Karpas-422 (cell line): ENCODE data around the gene RFC5. TPM values are rescaled to one million over a fixed set of nuclear protein-coding genes. Genes with fewer than 3 reads are reported as not detected.

Source experiments
- DNase-seq: peaks from one replicate; pipeline ENCODE4 v3.0.0-alpha.2; 2015
- H2AFZ ChIP-seq: fragments of 200-600 bp; sonication (generic); 2 replicates; pipeline ENCODE4 v1.6.1; 2014; ENCODE audit warnings: antibody characterized with exemption, low read length, mixed read lengths
- H3K27ac ChIP-seq: fragments of 200-600 bp; sonication (generic); 2 replicates; pipeline ENCODE4 v1.5.1; 2014; ENCODE audit warnings: mild to moderate bottlenecking, low read length, moderate library complexity
- H3K27me3 ChIP-seq: fragments of 200-600 bp; sonication (generic); 2 replicates; pipeline ENCODE4 v1.6.1; 2014; ENCODE audit warnings: low read length, mixed read lengths
- H3K36me3 ChIP-seq: fragments of 200-600 bp; sonication (generic); 2 replicates; pipeline ENCODE4 v1.6.1; 2014; ENCODE audit warnings: low read length, mixed read lengths; ENCODE audit not compliant: insufficient read depth
- H3K4me1 ChIP-seq: fragments of 200-600 bp; sonication (generic); 2 replicates; pipeline ENCODE4 v1.6.1; 2014; ENCODE audit warnings: mild to moderate bottlenecking, low read length, mixed read lengths
- H3K4me2 ChIP-seq: fragments of 200-600 bp; sonication (generic); 2 replicates; pipeline ENCODE4 v1.6.1; 2014; ENCODE audit warnings: low read length, low read depth, mild to moderate bottlenecking; ENCODE audit not compliant: poor library complexity, severe bottlenecking
- H3K4me3 ChIP-seq: fragments of 200-600 bp; sonication (generic); 2 replicates; pipeline ENCODE4 v1.5.1; 2014; ENCODE audit warnings: mild to moderate bottlenecking, antibody characterized with exemption, low read length, mixed read lengths
- H3K79me2 ChIP-seq: fragments of 200-600 bp; sonication (generic); 2 replicates; pipeline ENCODE4 v1.6.1; 2014; ENCODE audit warnings: mild to moderate bottlenecking, low read length, mixed read lengths
- H3K9ac ChIP-seq: fragments of 200-600 bp; sonication (generic); 2 replicates; pipeline ENCODE4 v1.6.0; 2014; ENCODE audit warnings: low read length
- H3K9me2 ChIP-seq: fragments of 200-600 bp; sonication (generic), shearing (Covaris generic); replicated peaks from 2 replicates; pipeline ENCODE4 v1.6.0; 2014; ENCODE audit warnings: mild to moderate bottlenecking, low read length, moderate library complexity; ENCODE audit not compliant: insufficient read depth
- H3K9me3 ChIP-seq: fragments of 300-700, 200-600 bp; sonication (generic); 2 replicates; pipeline ENCODE4 v1.6.1; 2014; ENCODE audit warnings: low read length, mixed read lengths
- H4K20me1 ChIP-seq: fragments of 200-600 bp; sonication (generic); 2 replicates; pipeline ENCODE4 v1.6.1; 2014; ENCODE audit warnings: mild to moderate bottlenecking, antibody characterized with exemption, low read length, low read depth; ENCODE audit not compliant: insufficient read depth
- total RNA-seq: library from RNA; depleted of rRNA; stranded (reverse); fragments of >200 nt; shearing (Covaris generic); gene quantifications from 2 replicates; pipeline ENCODE4 v1.2.3, GENCODE V29; 2014; ENCODE audit warnings: low replicate concordance

Gene RFC5
- total RNA-seq, 1 experiment from 2014 or later: 28.7 TPM

DNA sequence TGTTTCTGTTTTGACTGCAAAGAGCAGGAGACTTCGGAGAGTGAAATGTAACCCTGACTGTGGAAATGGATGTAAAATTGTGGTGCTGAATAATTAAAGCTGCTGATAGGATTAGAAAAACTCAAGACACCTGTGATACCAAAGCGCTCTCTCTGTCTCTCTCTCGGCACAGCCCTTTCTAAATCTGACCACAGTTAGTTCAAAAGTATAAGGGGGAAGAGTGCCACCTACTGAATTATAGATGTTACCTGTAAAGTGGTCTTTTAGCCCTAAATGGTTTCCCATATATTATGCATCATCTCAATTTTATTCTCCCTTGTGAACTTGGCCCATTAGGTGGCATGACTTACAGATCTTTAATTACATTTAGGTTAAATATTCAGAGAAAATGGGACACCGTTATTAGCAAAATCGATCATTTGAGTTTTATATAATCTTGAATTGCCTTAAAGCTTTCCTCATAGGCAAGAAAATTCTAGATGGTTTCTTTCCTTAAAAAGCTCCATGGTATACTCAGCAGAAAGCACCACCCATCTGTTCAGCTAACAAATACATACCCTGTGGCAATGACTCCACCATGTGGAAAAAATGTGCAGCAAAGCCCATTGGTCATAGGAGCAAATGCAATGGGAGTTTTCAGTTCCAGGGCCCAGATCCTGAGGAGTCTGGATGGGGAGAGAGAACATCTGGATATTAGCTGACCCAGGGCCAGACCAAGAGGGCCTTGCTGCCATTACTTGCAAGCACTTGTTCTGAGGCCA lies 18.1 kb downstream of the RFC5 start:
- no peaks in the 10 kb centered on the region for H3K9me3 ChIP-seq
- H3K36me3 ChIP-seq: peaks cover 23% of the 10 kb centered on the region; the same call in 1 of the 2 replicates
- H3K9ac ChIP-seq: 0 out of 2 replicates have a peak overlapping the region, but pooled peaks have one; percentile 5
- no peaks in the 10 kb centered on the region for H3K9me2 ChIP-seq
- no peaks in the 10 kb centered on the region for H3K79me2 ChIP-seq
- H4K20me1 ChIP-seq: no peaks in the 10 kb centered on the region
- H3K4me2 ChIP-seq: peak overlapping the region; percentile 61
- no peaks in the 10 kb centered on the region for H3K27me3 ChIP-seq
- no peak for DNase-seq
- no peak overlapping the region for H2AFZ ChIP-seq
- peak overlapping the region; percentile 65 for H3K27ac ChIP-seq
- peak overlapping the region; percentile 10; the same call in 1 of the 2 replicates for H3K4me3 ChIP-seq
- peaks cover 27% of the 10 kb centered on the region for H3K4me1 ChIP-seq

DNA sequence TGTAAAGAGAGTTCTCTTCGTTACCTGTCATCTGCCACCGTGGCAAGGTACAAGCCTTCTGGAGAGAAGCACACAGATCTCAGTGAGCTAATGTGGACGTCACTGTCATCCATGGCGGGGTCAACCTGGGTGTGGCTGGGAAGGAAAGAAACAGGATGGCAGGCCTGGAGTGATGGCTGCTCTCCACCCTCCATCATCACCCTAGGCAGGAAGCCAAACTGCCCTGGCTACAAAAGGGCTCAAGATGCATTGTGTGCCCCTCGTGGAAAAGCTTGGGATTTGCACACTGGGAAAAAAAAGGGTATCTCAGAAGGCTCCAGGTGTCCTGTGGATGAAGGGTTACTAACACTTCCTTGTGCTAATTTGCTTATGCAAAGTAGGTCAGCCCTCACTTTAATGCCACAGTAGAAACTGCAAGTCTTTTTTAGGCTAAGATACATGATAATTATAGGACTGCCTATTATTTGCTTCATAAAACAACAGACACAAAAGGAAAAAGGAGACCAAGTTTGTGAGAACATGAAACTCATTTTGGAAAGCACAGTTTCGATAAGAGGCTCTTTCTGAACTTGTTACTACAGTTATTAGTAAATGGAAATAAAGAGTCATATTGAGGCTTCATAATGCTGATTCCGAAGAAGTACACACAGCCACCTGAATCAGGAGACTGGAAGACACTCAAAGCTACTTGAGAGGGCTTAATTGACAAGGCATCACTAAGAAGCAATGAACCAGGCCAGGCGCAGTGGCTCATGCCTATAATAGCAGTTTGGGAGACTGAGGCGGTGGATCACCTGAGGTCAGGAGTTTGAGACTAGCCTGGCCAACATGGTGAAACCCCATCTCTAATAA lies 18.9 kb downstream of the RFC5 start:
- H3K36me3 ChIP-seq: peaks cover 16% of the 10 kb centered on the region; the same call in 1 of the 2 replicates
- peak overlapping the region; percentile 65 for H3K27ac ChIP-seq
- peak overlapping the region; percentile 10 for H3K4me3 ChIP-seq
- H4K20me1 ChIP-seq: no peaks in the 10 kb centered on the region
- peaks cover 27% of the 10 kb centered on the region for H3K4me1 ChIP-seq
- no peaks in the 10 kb centered on the region for H3K9me2 ChIP-seq
- DNase-seq: peak; percentile 63
- H3K9ac ChIP-seq: 0 out of 2 replicates have a peak overlapping the region, but pooled peaks have one; percentile 5
- no peak overlapping the region for H2AFZ ChIP-seq
- no peaks in the 10 kb centered on the region for H3K79me2 ChIP-seq
- H3K27me3 ChIP-seq: no peaks in the 10 kb centered on the region
- no peaks in the 10 kb centered on the region for H3K9me3 ChIP-seq
- peak overlapping the region; percentile 61 for H3K4me2 ChIP-seq

DNA sequence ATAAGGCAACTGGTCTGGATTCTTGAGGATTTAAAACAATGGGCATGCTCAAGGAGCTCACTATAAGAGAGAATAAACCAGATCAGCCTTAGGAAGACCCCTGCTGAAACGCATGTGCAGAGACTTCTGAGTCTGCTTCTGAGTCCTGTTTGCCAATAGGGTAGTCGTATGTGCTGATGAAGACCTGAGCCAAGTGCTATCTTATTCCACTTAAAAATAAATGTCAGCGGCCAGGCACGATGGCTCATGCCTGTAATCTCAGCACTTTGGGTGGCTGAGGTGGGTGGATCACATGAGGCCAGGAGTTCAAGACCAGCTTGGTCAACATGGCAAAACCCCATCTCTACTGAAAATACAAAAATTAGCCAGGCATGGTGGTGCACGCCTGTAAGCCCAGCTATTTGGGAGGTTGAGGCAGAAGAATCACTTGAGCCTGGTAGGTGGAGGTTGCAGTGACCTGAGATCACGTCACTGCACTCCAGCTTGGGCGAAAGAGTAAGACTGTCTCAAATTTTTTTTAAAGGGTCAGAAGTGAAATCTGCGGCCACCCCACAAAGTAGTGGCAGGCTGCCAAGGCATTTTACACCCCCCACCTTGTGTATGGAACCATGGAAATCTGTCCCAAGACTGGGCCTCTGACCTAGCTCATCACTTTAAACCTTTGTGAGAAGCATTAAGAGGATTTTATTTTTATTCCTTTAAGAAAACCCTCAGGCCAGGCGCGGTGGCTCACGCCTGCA lies 20.3 kb downstream of the RFC5 start:
- Histone ChIP-seq H3K9ac (no peak overlapping the region), H3K36me3 (peaks cover 10% of the 10 kb centered on the region; the same call in 1 of the 2 replicates), H3K9me2 (no peaks in the 10 kb centered on the region), H3K27me3 (no peaks in the 10 kb centered on the region), H2AFZ (no peak overlapping the region), H3K27ac (no peak overlapping the region), H3K4me1 (peaks cover 27% of the 10 kb centered on the region), H3K4me3 (no peak overlapping the region), H4K20me1 (no peaks in the 10 kb centered on the region), H3K4me2 (no peak overlapping the region), H3K79me2 (no peaks in the 10 kb centered on the region), H3K9me3 (no peaks in the 10 kb centered on the region)
- no peak for DNase-seq

DNA sequence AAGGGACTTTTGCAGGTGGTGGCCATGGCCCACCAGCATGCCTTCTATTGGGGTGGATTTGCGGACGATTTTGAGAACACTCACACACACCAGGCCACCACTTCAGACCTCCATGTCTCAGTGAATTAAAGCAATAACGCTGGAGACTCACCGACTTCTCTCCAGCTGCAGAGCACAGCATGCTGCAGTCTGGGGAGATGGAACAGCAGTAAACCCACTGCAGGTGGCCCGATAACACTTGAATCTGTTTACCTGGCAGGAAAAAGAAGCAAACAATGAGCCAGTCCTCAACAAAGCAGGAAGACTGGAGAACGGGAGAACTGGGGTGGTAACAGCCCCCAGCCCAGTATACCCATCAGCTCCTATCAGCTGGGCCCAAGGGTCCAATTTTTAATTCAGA lies 21.6 kb downstream of the RFC5 start:
- Histone ChIP-seq H2AFZ (no peak overlapping the region), H3K79me2 (no peaks in the 10 kb centered on the region), H3K36me3 (peaks cover 3% of the 10 kb centered on the region; the same call in 1 of the 2 replicates), H3K9me2 (no peaks in the 10 kb centered on the region), H4K20me1 (no peaks in the 10 kb centered on the region), H3K9ac (no peak overlapping the region), H3K4me3 (no peak overlapping the region), H3K27ac (no peak overlapping the region), H3K4me2 (no peak overlapping the region), H3K9me3 (no peaks in the 10 kb centered on the region), H3K4me1 (peaks cover 27% of the 10 kb centered on the region), H3K27me3 (no peaks in the 10 kb centered on the region)
- no peak for DNase-seq

DNA sequence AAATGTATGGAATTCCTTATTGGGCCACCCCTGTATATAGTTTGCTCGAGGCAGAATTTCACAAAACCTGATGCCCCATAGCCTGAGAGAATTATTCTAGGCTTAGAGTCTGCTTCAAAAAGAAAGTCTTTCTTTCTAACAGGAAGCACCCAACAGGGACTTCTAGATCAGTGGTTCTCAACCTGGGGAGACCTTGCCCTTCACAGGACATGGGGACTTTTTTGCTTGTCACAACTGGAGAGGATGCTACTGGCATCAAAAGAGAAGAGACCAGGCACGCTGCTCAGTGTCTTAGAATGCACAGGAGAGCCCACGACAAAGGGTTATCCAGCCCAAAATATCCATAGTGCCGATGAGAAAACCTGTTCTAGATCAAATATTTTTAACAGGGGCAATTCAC lies 25.6 kb downstream of the RFC5 start:
- H3K9ac ChIP-seq: no peak overlapping the region
- H4K20me1 ChIP-seq: no peaks in the 10 kb centered on the region
- DNase-seq: no peak
- H3K9me2 ChIP-seq: no peaks in the 10 kb centered on the region
- H3K4me1 ChIP-seq: no peaks in the 10 kb centered on the region; the same call in 1 of the 2 replicates
- H3K27me3 ChIP-seq: no peaks in the 10 kb centered on the region
- no peaks in the 10 kb centered on the region for H3K36me3 ChIP-seq
- no peak overlapping the region for H2AFZ ChIP-seq
- H3K4me3 ChIP-seq: no peak overlapping the region
- no peak overlapping the region for H3K27ac ChIP-seq
- H3K4me2 ChIP-seq: no peak overlapping the region
- H3K9me3 ChIP-seq: no peaks in the 10 kb centered on the region
- no peaks in the 10 kb centered on the region for H3K79me2 ChIP-seq

DNA sequence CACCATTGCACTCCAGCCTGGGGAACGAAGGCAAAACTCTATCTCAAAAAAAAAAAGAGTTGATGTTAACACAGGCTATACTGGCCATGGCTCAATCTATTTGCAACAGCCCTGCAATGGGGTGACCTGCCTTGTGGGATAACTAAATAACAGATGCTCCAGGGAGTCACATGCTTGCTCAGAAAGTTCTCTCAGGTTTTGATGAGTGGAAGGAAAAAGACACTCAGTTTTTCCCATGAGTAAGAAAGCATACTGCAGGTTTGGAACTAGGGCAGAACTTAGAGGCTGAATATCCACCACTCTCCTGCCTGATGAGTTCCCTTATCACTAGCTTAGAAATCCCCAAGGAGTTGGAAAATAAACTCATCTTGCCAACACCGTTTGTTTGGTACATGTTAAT lies 27.6 kb downstream of the RFC5 start:
- Histone ChIP-seq H3K9me3 (no peaks in the 10 kb centered on the region), H3K4me2 (no peak overlapping the region), H3K9me2 (no peaks in the 10 kb centered on the region), H3K27me3 (no peaks in the 10 kb centered on the region), H3K36me3 (no peaks in the 10 kb centered on the region), H4K20me1 (no peaks in the 10 kb centered on the region), H3K4me3 (no peak overlapping the region), H3K9ac (no peak overlapping the region), H3K27ac (no peak overlapping the region), H2AFZ (no peak overlapping the region), H3K79me2 (no peaks in the 10 kb centered on the region), H3K4me1 (no peaks in the 10 kb centered on the region)
- no peak for DNase-seq

DNA sequence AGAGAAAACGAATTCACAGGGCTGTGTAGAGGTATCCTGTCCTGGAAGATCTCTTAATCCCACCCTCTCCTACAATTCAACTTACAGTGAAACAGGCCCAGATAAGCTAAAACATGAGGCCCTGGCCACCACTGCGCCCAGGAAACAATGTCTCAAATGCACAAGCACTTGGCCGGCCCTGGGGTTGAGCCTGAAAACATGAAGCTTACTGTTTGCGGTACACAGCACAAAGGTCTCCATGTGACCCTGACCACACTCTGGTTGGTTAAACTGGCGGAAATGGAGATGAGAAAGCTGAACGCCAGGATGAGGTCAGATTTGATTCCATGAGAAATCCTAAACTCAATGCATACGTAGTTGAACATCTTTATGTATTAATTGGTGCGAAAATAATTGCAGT lies 28.1 kb downstream of the RFC5 start:
- Histone ChIP-seq H3K9me2 (no peaks in the 10 kb centered on the region), H3K9me3 (no peaks in the 10 kb centered on the region), H3K27ac (no peak overlapping the region), H3K4me2 (no peak overlapping the region), H2AFZ (no peak overlapping the region), H3K4me3 (no peak overlapping the region), H3K79me2 (no peaks in the 10 kb centered on the region), H3K9ac (no peak overlapping the region), H3K36me3 (no peaks in the 10 kb centered on the region), H3K4me1 (no peaks in the 10 kb centered on the region), H3K27me3 (no peaks in the 10 kb centered on the region), H4K20me1 (no peaks in the 10 kb centered on the region)
- no peak for DNase-seq

DNA sequence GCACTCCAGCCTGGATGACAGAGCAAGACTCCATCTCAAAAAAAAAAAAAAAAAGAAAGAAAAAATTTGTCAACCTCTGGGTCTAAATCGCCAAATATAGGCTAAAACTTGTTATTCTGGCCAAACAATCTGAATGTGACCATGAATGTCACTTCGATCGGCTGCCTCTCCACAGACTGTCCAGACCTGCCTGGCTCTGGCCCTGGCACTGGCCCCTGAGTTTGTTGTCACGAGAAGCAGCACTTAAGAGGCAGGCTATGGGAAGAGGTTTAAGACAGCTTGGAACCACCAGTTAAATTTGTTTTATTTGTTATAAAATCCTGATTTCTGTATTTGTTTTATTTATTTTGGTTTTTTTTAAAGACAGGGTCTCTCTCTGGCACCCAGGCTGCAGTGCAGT lies 29.9 kb downstream of the RFC5 start:
- DNase-seq: no peak
- no peak overlapping the region for H3K4me2 ChIP-seq
- no peaks in the 10 kb centered on the region for H3K27me3 ChIP-seq
- no peaks in the 10 kb centered on the region for H3K36me3 ChIP-seq
- no peaks in the 10 kb centered on the region for H3K79me2 ChIP-seq
- H3K27ac ChIP-seq: no peak overlapping the region
- no peak overlapping the region for H3K9ac ChIP-seq
- H3K9me2 ChIP-seq: no peaks in the 10 kb centered on the region
- no peak overlapping the region for H3K4me3 ChIP-seq
- no peaks in the 10 kb centered on the region for H4K20me1 ChIP-seq
- H2AFZ ChIP-seq: no peak overlapping the region
- H3K9me3 ChIP-seq: no peaks in the 10 kb centered on the region
- no peaks in the 10 kb centered on the region for H3K4me1 ChIP-seq
